GM18502 (cell line): Measurements from ENCODE around the gene ZNF526.
A peak's percentile ranks its signal among the peaks of the same experiment; 100 is the strongest.

ENCODE experiments used
- ATAC-seq: cut with Tn5 transposase; IDR thresholded peaks from one replicate; pipeline ENCODE4 v1.9.1; 2021; ENCODE audit warnings: mild to moderate bottlenecking; ENCODE audit not compliant: unreplicated experiment, poor library complexity

Gene ZNF526

DNA sequence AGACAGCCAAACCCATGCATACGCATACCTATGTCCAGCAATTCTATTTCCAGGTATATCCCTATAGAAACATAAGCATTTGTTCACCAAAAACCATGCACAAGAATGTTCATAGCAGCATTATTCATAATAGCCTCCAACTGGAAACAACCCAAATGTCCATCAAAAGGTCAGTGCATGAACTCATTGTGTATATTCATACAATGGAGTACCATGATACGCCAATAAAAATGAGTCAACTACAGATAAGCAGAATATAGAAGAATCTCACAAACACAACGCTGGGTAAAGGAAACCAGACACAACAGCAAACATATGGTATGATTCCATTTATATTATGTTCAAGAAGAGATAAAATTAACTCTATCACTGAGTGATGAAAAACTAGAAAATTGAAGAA is 26.4 kb upstream of the ZNF526 start:
- no peak for ATAC-seq

- no peak for ATAC-seq
Observed at GRCh38 chr19:42196011-42197001, 23.8 kb upstream of the ZNF526 start.

DNA sequence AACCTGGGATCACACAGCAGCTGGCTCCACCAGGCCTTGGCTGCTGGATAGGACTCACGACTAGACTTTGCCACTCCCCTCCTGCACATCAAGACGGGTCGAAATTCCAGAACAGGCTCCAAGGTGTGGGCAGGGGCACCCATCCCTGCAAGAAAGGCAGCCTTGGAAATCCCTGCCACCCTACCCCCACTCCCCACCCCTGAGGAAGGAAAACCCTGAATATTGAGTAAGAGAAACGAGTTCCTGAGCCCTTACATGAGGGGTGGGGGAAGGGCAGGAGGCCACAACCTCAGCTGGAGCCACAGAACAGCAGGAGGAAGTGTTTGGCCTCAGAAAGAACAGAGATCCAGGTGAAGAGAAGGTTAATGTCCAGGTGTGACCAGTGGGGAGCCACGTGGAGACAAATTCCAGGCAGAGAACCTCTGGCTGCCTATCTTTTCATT is 22.7 kb upstream of the ZNF526 start:
- ATAC-seq: no peak

- peak; percentile 54 for ATAC-seq
Observed at GRCh38 chr19:42198676-42199439, 21.3 kb upstream of the ZNF526 start.

GRCh38 chr19:42199440-42200115 is 20.5 kb upstream of the ZNF526 start:
- ATAC-seq: peak; percentile 40

DNA sequence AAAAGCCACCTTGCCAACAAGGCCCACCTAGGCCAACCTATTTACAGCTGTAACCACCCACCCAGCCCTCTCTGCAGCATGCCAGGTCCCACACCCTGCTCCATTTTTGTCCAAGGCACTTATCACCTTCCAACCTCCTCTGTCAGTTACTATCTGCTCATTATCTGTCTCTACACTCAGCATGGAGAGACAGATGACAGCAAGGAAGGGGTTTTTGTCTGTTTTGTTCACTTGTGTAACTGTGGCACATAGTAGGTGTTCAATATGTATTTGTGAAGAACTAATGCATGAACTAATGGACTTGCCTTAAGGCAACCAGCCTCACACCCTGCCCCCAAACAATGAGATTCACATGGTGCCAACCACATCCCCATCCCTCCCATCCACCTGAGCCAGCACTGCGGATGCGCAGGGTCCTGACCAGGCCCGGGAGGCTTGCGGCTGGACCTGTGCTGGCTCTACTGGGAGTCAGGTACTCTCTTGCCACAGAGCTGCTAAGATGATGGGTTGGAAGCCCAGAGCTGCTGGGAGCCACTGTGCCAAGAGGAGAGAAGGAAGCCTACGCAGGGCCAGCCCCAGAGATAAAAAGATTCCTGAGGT is 19.9 kb upstream of the ZNF526 start:
- ATAC-seq: no peak

DNA sequence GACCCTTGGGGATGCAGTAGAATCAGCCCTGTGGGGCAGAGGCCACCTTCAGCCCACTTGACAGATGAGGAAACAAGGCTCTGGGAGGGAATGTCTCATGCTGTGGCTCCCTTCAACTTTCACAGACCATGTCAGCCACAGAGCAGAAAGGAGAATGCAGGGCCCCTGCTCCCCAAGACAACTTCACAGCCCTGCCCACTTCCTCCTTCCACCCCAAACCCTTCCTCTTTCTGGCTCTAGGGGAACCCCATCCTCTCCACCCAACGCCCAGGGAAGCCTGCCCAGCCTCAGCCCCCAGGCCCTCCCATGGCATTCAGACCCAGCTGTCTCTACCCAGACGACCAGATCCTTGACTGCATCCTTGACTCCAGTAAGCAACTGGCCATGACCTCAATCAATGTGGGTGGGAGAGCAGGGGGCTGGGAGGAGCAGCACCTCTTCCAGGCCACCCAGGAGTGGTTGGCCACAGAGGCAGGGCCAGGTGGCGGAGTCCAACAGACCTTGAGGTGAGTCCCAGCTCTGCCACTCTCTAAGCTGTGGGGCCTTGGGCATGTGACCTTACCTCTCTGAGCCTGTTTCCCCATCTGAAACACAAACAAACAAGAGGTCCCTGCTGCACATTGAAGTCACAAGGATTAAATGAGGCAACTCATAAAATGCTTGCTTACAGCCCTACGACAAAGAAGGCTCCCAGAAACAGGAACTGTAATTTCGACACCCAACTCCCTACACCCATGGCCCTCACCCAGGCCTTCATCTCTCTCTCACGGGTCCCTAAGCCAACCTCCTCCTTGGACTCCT is 18.4 kb upstream of the ZNF526 start:
- ATAC-seq: peak; percentile 47

GRCh38 chr19:42202290-42202880 is 17.7 kb upstream of the ZNF526 start:
- ATAC-seq: no peak

- no peak for ATAC-seq
Observed at GRCh38 chr19:42203700-42204099, 16.4 kb upstream of the ZNF526 start.

DNA sequence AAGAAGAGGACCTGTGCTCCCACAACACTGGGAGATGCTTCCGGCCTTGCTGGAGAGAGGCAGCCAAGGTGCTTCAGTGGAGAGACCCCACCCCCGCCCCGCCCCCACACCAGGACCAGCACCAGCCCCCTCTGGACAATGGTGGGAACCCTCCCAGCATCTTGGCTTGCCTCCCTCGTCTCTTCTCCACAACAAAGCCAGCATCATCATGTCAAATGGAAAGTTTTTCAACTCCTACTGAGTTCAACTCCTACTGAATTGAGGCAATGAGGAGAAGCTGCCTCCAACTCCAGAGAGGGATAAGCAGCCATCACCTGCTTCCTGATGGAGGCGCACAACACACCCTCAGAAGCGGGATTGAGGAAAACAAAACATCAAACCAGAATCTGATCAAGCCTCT is 15.4 kb upstream of the ZNF526 start:
- no peak for ATAC-seq

GRCh38 chr19:42206871-42207755 is 13.0 kb upstream of the ZNF526 start:
- no peak for ATAC-seq

- ATAC-seq: no peak
Observed at GRCh38 chr19:42207767-42208271, 12.3 kb upstream of the ZNF526 start.

- ATAC-seq: no peak
Observed at GRCh38 chr19:42208612-42209011, 11.5 kb upstream of the ZNF526 start.

DNA sequence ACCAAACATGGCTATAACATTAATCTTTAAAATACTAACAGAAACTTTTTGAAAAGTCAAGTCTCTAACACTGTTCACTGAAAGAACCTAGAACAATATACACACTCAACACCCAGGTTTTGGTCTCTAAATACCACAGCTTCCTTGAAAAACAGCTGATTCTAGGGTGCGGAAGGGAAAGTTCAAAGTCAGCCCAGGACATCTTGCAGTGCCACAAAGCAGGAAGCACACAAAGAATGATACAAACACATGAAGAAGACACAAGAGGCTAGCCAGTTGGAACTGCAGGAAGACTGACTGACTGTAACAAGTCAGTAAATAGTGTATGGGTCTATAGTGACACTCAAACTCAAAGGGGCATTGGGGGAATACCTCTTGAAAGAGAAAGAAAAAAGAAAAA is 7.2 kb upstream of the ZNF526 start:
- ATAC-seq: no peak

DNA sequence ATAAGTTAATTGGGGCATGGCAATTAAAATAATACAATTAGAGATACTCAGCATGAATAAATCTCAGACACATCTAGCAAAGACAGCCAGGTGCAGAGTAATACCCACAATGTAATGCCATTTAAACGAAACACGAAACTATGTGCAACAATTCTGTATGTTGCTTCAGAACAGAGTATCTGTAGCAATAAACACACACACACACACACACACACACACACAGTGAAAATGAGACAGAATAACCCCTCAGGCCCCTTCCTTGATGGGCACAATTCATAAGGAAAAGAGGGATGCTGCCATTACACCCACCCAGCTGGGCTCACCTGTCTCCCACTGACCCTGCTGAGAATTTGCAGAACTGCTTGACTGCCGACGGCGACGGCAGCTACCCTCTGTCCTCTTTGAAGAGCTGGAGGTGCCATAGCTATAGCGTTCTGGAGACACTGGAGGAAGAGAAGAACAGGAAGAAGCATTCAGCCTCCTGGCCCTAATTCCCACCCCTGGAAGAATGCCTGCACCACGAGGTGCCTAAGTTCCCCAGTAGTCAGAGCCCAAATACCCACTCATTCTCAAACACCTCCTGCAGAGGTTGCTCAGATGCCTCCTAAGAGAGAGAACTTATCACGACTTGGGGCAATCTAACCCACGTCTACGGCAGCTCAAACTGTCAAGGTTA is 5.2 kb upstream of the ZNF526 start:
- ATAC-seq: no peak

DNA sequence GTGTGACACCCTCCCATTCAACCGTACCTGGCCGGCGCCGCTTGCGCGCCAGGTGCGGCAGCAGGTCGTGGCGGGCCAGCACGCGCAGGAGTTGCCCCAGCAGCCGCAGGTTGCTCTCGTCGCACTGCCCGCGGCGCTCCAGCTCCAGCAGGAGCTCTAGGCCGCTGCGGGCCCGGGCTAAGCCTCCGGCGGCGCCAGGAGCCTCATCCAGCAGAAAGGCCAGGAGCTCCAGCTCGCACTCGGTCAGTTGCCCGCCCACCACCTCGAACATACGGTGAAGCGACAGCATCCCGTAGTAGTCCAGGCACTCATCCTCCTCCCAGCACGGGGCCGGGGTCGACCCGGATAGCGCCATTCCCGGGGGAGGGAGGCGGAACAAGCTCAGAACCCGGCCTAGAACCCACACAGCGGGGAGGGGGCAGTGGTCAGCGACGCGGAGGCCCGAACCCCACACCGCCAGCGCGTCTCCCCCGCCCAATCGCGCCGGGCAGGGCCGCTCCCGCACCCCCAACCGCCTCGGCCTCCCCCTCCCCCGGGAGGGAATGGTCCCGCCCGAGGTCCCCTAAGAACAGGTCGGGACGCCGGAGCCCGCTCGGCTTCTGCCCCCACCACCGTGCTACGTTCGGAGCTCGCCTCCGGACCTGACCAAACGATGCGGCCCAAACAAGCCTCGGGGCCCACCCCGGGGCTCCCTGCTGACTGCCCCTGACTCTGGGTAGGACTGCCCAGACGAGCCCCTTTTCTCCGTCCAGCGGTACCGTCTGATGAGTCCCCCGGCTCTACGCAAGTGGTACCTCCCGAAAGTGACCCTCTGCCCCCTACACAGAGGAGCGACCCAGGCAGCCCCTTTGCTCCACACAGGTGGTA is 3.2 kb upstream of the ZNF526 start:
- peak; percentile 5 for ATAC-seq
